Measurements from ENCODE around the gene ST3GAL3. TPM values are rescaled to one million over a fixed set of nuclear protein-coding genes. Genes with fewer than 3 reads are reported as not detected.

ST3GAL3 gene
- total and polyA plus RNA-seq, 2 experiments from 2014 or later = 4.5 to 7.0 TPM

GRCh38 chr1:43879996-43880395, 172.7 kb downstream of the ST3GAL3 start:
- Histone ChIP-seq H3K4me2 (no peak overlapping the region), H3K27me3 (ENCODE audit: insufficient read depth) (no peaks in the 10 kb centered on the region), H2AFZ (no peak overlapping the region), H3K79me2 (replicated peaks; ENCODE audit: insufficient read depth) (no peaks in the 10 kb centered on the region), H3K9me2 (ENCODE audit: insufficient read depth) (peaks cover 4% of the 10 kb centered on the region; the same call in 1 of the 2 replicates), H3F3A (replicated peaks; ENCODE audit: low read depth) (no peaks in the 10 kb centered on the region), H3K36me3 (ENCODE audit: insufficient read depth) (no peaks in the 10 kb centered on the region), H4K20me1 (replicated peaks; ENCODE audit: insufficient read depth) (no peaks in the 10 kb centered on the region), H3K27ac (ENCODE audit: low read depth) (no peak overlapping the region), H3K4me1 (ENCODE audit: insufficient read depth) (peaks cover 11% of the 10 kb centered on the region), H3K4me3 (no peak overlapping the region)
- no peaks in the 10 kb centered on the region; the same call in 2 of the 3 replicates for H3K9me3 Mint-ChIP-seq
- H3K4me3 Mint-ChIP-seq = no peak overlapping the region
- DNase-seq (ENCODE audit: low spot score) (no peak), ATAC-seq (no peak)
- TF ChIP-seq ZNF462 (CRISPR knock-in tag; IDR thresholded peaks at IDR 0.05) (no peak), ZNF331 (CRISPR knock-in tag; IDR thresholded peaks at IDR 0.05; ENCODE audit: low read depth) (no peak), EZH2 (IDR thresholded peaks at IDR 0.05; ENCODE audit: low read depth, unreplicated experiment) (no peak), CTCF (conservative IDR thresholded peaks at IDR 0.05; ENCODE audit: low read depth in 2 of 2) (no peak), NANOG (IDR thresholded peaks at IDR 0.05; ENCODE audit: borderline replicate concordance) (no peak), POLR2AphosphoS5 (IDR thresholded peaks at IDR 0.05; ENCODE audit: low read depth) (no peak), EZH2phosphoT487 (IDR thresholded peaks at IDR 0.05; ENCODE audit: unreplicated experiment) (no peak), JUNB (IDR thresholded peaks at IDR 0.05; ENCODE audit: unreplicated experiment) (no peak), CREB1 (CRISPR knock-in tag; IDR thresholded peaks at IDR 0.05; ENCODE audit: low read depth) (no peak), ZNF114 (CRISPR knock-in tag; IDR thresholded peaks at IDR 0.05) (no peak), STAT1 (IDR thresholded peaks at IDR 0.05; ENCODE audit: unreplicated experiment) (no peak), ETS1 (IDR thresholded peaks at IDR 0.05) (no peak), REST (IDR thresholded peaks at IDR 0.05; ENCODE audit: unreplicated experiment) (no peak)
- H3K27ac Mint-ChIP-seq = no peak overlapping the region
- no peaks in the 10 kb centered on the region for H3K27me3 Mint-ChIP-seq (ENCODE audit: insufficient read depth, low read depth, poor library complexity)
- H3K36me3 Mint-ChIP-seq (ENCODE audit: low read depth) = no peaks in the 10 kb centered on the region
- H3K4me1 Mint-ChIP-seq = peaks cover 15% of the 10 kb centered on the region

Data from GM23338 (cell line).